Loucy (cell line): ENCODE data around the gene PEBP1.

Experiments
- EZH2phosphoT487 ChIP-seq: fragments of 200-600 bp; IDR thresholded peaks from 2 replicates; pipeline ENCODE4 v1.6.1; 2018; ENCODE audit warnings: antibody characterized with exemption, mild to moderate bottlenecking, moderate library complexity, borderline replicate concordance
- TF ChIP-seq, protein P1 (sequence below): fragments of 200-600 bp; sonication (generic); conservative IDR thresholded peaks from 2 replicates; pipeline ENCODE4 v1.5.1; 2014; ENCODE audit warnings: mild to moderate bottlenecking, antibody characterized with exemption, low read length

DNA sequence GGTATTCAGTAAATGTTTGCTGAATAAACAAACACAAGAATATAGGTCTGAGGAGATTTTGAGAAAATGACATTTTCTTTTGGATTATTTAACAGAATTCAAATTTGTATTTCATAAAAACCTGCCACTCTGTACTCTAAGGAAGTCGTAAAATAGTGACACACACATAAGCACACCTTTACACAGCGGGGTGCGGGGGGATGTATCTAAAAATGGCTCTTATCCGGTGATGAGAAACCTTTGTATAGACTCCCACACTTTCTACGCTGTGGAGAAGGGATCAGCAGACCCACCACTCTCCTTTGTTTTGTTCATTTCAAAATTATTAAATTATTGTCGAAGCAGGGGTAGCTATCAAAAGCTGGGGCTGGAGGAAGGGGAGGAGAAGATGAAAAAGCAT, 58.0 kb downstream of the PEBP1 start:
- TF ChIP-seq, protein P1, sequence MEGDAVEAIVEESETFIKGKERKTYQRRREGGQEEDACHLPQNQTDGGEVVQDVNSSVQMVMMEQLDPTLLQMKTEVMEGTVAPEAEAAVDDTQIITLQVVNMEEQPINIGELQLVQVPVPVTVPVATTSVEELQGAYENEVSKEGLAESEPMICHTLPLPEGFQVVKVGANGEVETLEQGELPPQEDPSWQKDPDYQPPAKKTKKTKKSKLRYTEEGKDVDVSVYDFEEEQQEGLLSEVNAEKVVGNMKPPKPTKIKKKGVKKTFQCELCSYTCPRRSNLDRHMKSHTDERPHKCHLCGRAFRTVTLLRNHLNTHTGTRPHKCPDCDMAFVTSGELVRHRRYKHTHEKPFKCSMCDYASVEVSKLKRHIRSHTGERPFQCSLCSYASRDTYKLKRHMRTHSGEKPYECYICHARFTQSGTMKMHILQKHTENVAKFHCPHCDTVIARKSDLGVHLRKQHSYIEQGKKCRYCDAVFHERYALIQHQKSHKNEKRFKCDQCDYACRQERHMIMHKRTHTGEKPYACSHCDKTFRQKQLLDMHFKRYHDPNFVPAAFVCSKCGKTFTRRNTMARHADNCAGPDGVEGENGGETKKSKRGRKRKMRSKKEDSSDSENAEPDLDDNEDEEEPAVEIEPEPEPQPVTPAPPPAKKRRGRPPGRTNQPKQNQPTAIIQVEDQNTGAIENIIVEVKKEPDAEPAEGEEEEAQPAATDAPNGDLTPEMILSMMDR: no peak
- no peak for TF ChIP-seq EZH2phosphoT487
